NCI-H2196 (cell line): ENCODE measurements around the gene SPO11.
A peak's percentile ranks its signal among the peaks of the same experiment; 100 is the strongest.

ENCODE experiments used
- DNase-seq: peaks from one replicate; lab custom pipeline; 2025; ENCODE audit not compliant: unreplicated experiment; lab: John Stamatoyannopoulos, UW

The SPO11 gene

DNA sequence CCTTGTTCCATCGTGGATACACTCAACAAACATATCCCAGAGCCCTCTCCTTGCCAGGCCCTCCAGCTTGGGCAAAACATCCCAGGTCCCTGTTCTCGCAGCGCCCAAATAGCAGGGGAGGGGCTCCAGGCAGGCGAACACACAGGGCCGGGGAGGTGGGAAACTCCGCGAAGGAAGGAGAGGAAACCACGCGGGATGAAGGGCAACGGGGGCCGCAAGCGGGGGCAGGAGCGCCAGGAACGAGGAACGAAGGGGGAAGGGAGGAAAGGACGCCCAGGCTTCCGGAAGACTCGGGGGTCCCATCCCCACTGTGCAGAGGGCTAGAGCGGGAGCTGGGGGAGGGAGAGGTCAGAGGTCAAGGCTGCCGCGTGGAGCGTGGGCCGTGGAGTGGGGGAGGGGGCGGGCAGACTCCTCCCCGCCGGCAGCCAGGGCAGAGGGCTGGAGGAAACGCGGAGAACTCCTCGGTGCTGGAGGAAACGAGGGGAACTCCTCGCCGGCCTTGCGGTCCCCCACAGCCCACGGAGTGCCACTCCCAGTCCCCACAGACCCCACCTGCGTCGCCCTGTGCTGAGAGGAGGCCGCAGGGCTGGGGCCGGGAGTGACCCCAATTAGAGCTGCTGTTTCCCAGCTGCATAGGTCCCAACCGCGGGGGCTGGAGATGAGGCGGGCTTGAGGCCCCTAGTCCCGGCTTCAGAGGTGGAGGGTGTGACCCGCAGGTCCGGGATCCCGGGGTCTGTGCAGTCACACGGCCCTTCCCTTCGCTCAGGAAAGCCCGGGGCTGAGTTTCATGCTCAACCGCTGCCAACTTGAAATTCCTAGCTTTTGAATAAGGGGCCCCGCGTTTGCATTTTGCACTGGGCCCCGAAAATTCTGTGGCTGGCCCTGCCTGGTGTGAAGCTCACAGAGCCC is 60.3 kb downstream of the SPO11 start:
- DNase-seq: no peak

DNA sequence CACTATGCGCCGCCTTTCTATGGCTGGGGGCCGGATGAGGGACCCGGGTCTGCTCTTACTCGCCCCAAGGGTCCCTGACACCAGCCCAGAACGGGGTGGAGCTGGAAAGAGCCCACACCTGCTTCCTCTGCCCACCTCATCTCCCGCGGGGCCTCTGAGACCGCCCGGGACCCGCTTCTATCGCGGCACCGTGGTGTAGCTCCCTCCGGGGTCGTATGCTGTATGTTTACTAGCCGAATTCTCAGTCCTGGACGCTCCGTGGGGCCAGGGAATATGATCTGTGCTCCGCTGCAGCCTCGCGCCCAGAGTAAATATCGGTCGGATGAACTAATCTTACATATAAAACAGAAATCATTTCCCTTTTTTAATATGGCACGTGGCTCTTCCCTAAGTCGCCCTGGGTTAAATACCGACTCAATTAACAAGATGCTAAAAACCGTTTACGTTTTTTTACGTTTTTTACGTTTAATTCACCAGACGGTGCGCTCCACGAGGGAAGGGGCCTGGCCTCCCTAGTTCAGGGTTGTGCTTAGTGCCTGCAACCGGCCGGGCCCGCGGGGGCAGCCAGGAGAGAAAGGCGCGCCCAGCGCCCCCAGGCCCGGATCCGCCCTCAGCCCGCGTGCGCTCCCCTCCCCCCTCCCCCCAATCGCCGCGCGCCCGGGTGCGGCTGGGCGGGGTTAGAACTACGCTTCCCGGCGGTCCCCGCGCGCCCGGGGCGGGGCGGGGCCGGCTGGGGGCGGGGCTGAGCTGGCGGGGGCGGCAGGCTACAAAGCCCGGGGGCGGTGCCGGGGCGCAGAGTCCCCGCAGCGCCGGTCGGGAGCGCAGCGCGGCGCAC is 61.2 kb downstream of the SPO11 start, which contains the start of gene RBM38:
TSS of gene RBM38 (plus strand) at position 793 of the 835 bp plus-strand sequence. CDS start 186 bp downstream, outside the sequence.
- peak; percentile 81 for DNase-seq

DNA sequence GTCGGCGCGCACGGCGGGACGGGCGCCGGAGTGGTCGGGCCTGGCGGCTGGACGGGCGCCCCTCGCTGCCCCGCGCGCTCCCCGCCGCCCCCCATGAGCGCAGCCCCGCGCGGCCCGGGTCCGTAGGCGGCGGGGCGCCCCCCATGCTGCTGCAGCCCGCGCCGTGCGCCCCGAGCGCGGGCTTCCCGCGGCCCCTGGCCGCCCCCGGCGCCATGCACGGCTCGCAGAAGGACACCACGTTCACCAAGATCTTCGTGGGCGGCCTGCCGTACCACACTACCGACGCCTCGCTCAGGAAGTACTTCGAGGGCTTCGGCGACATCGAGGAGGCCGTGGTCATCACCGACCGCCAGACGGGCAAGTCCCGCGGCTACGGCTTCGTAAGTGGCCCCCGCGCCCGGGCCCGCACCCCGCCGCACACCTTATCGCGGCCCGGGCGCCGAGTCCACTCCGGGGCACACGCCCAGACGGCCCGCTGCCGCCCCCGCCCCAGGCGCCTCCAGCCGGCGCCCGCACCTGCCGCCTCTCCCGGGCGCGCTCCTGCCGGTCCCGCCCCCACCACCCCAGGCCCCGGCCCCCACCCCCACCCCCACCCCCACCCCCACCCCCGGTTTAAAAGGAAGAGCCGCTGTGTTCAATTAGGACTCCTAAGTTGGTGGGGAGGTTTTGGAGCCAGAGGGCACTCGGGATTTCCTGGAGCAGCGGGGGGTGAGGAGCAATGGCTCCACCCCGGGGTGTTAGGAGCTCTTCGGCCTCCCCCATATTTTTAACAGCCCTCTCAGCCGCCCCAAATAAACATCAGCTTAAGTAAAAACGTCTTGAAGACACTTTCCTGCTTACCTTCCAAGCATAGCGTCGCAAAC is 62.1 kb downstream of the SPO11 start:
- DNase-seq: peak; percentile 48

DNA sequence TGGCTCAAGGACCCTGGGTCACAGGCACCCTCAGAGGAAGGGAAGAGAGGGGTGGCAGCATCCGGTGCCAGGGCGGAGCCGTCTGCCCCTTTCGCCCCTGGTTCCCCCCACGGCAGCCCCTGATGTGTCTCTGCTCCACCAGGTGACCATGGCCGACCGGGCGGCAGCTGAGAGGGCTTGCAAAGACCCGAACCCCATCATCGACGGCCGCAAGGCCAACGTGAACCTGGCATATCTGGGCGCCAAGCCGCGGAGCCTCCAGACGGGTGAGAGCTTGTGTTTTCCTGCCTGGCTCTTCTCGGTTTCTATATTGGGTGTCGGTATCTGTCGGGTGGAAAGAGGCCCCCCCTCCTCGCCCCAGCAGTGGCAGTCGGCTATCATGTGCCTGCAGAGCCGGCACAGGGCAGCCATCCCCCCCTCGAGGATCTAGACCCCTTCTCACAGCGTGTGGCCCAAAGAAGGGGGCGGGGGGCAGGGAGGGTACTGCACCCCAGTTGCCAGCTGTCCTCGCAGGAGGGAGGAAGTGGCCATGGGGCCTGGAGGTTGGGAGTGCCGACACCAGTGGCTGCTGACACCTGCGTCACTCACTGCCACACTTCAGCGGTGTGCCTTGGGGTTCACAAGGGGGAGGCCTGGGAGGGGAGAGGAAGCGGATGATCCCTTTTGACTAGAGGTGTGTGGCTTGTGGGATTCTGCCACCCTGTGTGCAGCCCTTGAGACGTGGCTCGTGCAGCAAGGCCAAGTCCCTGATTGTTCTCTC is 63.1 kb downstream of the SPO11 start:
- DNase-seq: no peak
